K562 (cell line): ENCODE results near the gene PROP1. TPM values are rescaled to one million over a fixed set of nuclear protein-coding genes. Genes with fewer than 3 reads are reported as not detected.

Experiments used
- ATAC-seq: fragments of 200-7000 bp; cut with Tn5 transposase; 3 replicates; pipeline ENCODE4 v1.9.1; 2020; ENCODE audit warnings: moderate library complexity
- BruUV-seq: library from RNA; stranded (reverse); fragments of 400-500 nt; replicated peaks from 2 replicates; lab custom pipeline; 2021; lab: Mats Ljungman, UMichigan
- CTCF ChIA-PET: fragments of 300-600 bp; formaldehyde crosslinking; extraction: SDS; loops from one replicate; lab custom pipeline; 2021; ENCODE audit warnings: low intra/inter-chr PET ratio; lab: Yijun Ruan, JAX
- POLR2A ChIA-PET: fragments of 300-600, 350-650 bp; sonication (Branson Sonifier 250); formaldehyde crosslinking; extraction: SDS; loops from one replicate; lab custom pipeline; 2021; ENCODE audit warnings: antibody characterized with exemption, inconsistent platforms; lab: Yijun Ruan, JAX
- DNase-seq, 4 experiments: peaks; one replicate each; pipeline versions ENCODE4 v3.0.0 to v3.0.0-alpha.2; 2011 to 2018; ENCODE audit warnings: low spot score in 3 of 4, mixed read lengths in 3 of 4; ENCODE audit errors: extremely low read depth in 1 of 4
- FAIRE-seq: peaks from 2 replicates; lab custom pipeline; 2011; peaks lifted over from hg19 to GRCh38; lab: Jason Lieb, UNC
- H2AFZ ChIP-seq: 2 replicates; pipeline ENCODE4 v1.6.0; 2011; ENCODE audit warnings: low read depth, low read length, control low read depth, inconsistent platforms
- H3K27ac ChIP-seq: fragments of 200-600 bp; 3 replicates; pipeline ENCODE4 v1.8.0; 2011; ENCODE audit warnings: low read depth, mild to moderate bottlenecking, control low read depth, inconsistent platforms, low read length, moderate library complexity, mixed read lengths; ENCODE audit errors: extremely low read depth
- H3K27me3 ChIP-seq, 2 experiments: fragments of 300-600 bp in 1 of 2; 2 replicates in 1 of 2; 3 replicates in 1 of 2; pipeline versions ENCODE4 v1.6.0 to v1.8.0; 2011; ENCODE audit warnings: inconsistent platforms in 2 of 2, low read length in 2 of 2, mild to moderate bottlenecking in 1 of 2, mixed read lengths in 1 of 2, moderate library complexity in 1 of 2; ENCODE audit not compliant: control insufficient read depth in 2 of 2, insufficient read depth in 2 of 2
- H3K36me3 ChIP-seq: fragments of 300-600 bp; 3 replicates; pipeline ENCODE4 v1.8.0; 2011; ENCODE audit warnings: mild to moderate bottlenecking, low read length, inconsistent platforms; ENCODE audit not compliant: control insufficient read depth, insufficient read depth
- H3K4me1 ChIP-seq, 2 experiments: fragments of 200-600 bp in 1 of 2; replicated peaks in 1 of 2; 2 replicates in 1 of 2; 3 replicates in 1 of 2; pipeline versions ENCODE4 v1.5.1 to v1.8.0; 2011; ENCODE audit warnings: inconsistent platforms in 2 of 2, low read length in 2 of 2, mild to moderate bottlenecking in 1 of 2, mixed read lengths in 1 of 2, moderate library complexity in 1 of 2; ENCODE audit not compliant: control insufficient read depth in 2 of 2, insufficient read depth in 2 of 2
- H3K4me2 ChIP-seq: 2 replicates; pipeline ENCODE4 v1.6.1; 2011; ENCODE audit warnings: low read length, control low read depth, inconsistent platforms, mixed read lengths; ENCODE audit not compliant: insufficient read depth
- H3K4me3 ChIP-seq: fragments of 200-600 bp; sonication (generic), shearing (Covaris generic); 2 replicates; pipeline ENCODE4 v1.5.1; 2016; ENCODE audit warnings: control low read depth, inconsistent platforms
- H3K79me2 ChIP-seq: fragments of 200-600 bp; 3 replicates; pipeline ENCODE4 v1.8.0; 2011; ENCODE audit warnings: low read length, inconsistent platforms; ENCODE audit not compliant: control insufficient read depth, insufficient read depth
- H3K9ac ChIP-seq, 2 experiments: 2 replicates each; pipeline versions ENCODE4 v1.6.0 to v1.6.1; 2011; ENCODE audit warnings: low read depth in 2 of 2, low read length in 2 of 2, control low read depth in 1 of 2, inconsistent platforms in 1 of 2, mild to moderate bottlenecking in 1 of 2, mixed read lengths in 1 of 2; ENCODE audit not compliant: insufficient read depth in 1 of 2
- H3K9me1 ChIP-seq: one replicate; pipeline ENCODE4 v1.6.0; 2011; ENCODE audit warnings: inconsistent platforms, mild to moderate bottlenecking, low read length, moderate library complexity; ENCODE audit not compliant: control insufficient read depth, insufficient read depth
- H3K9me3 ChIP-seq: replicated peaks from 2 replicates; pipeline ENCODE4 v1.5.1; 2011; ENCODE audit warnings: low read depth, low read length, inconsistent platforms; ENCODE audit not compliant: control insufficient read depth, insufficient read depth
- H4K20me1 ChIP-seq: replicated peaks from 2 replicates; pipeline ENCODE4 v1.6.1; 2011; ENCODE audit warnings: low read length, inconsistent platforms, mixed read lengths; ENCODE audit not compliant: control insufficient read depth, insufficient read depth
- ATF1 ChIP-seq, 2 experiments: fragments of 450-650 bp in 1 of 2; IDR thresholded peaks; 2 replicates each; pipeline ENCODE4 v1.6.1; 2016; ENCODE audit warnings: missing compliant biosample characterization in 1 of 2, missing genetic modification characterization in 1 of 2
- CBX3 ChIP-seq, 2 experiments: IDR thresholded peaks; 1 replicate in 1 of 2; 2 replicates in 1 of 2; pipeline ENCODE4 v1.6.1; 2012; ENCODE audit warnings: inconsistent platforms in 2 of 2, low read length in 2 of 2, borderline replicate concordance in 1 of 2, control low read depth in 1 of 2
- HMG20A ChIP-seq: fragments of 450-650 bp; formaldehyde crosslinking; conservative IDR thresholded peaks from 2 replicates; pipeline ENCODE4 v1.4.0; 2020; ENCODE audit warnings: mild to moderate bottlenecking, mixed read lengths
- HOXB6 ChIP-seq: fragments of 250-450 bp; sonication (Bioruptor Pico); IDR thresholded peaks from 2 replicates; pipeline ENCODE4 v1.5.1; 2022; ENCODE audit warnings: mild to moderate bottlenecking, borderline replicate concordance
- KDM5B ChIP-seq: fragments of 200-600 bp; sonication (generic); IDR thresholded peaks from 2 replicates; pipeline ENCODE4 v1.6.1; 2012; ENCODE audit warnings: low read depth, mild to moderate bottlenecking, moderate library complexity, low read length, control low read depth, inconsistent platforms; ENCODE audit not compliant: insufficient replicate concordance
- RBM17 ChIP-seq: fragments of 200-400 bp; formaldehyde crosslinking; IDR thresholded peaks from 2 replicates; pipeline ENCODE4 v1.6.1; 2017; ENCODE audit warnings: low read depth, mild to moderate bottlenecking, low read length, borderline replicate concordance
- WGBS: fragments of 100-300 bp; shearing (Covaris generic); methylation state at CpG from one replicate; pipeline ENCODE4 v1.1.6; 2016; ENCODE audit warnings: low coverage, mixed read lengths; ENCODE audit not compliant: insufficient coverage; ENCODE audit errors: missing lambda C conversion rate; 5-methylcytosine and 5-hydroxymethylcytosine counted together
- in situ Hi-C: fragments of 300-500 bp; cut with MboI; formaldehyde crosslinking; loops from 4 replicates; pipeline ENCODE4 v1.15.0; 2018; ENCODE audit warnings: inconsistent platforms, mixed read lengths
- intact Hi-C: fragments of 100-400 bp; cut with micrococcal nuclease; formaldehyde crosslinking; loops from 2 replicates; pipeline ENCODE4 v1.14.2; 2022
- polyA plus RNA-seq, 8 experiments: library from polyadenylated mRNA; depleted of rRNA in 4 of 8; stranded (reverse) in 5 of 8; unstranded in 3 of 8; fragments of >200 nt; fragmentation: Nextera tagmentation in 2 of 8; fragmentation: Illumina TruSeq in 1 of 8; extraction: Ambion mirVana in 2 of 8; extraction: Trizol in 1 of 8; gene quantifications; 2 replicates each; pipeline versions ENCODE4 v1.2.1 to v1.2.3, GENCODE V29; 2011 to 2014; ENCODE audit warnings: inconsistent platforms in 1 of 8, missing spikeins in 1 of 8
- total RNA-seq, 7 experiments: library from RNA; depleted of rRNA in 6 of 7; stranded (reverse); fragments of >200 nt in 6 of 7; fragmentation: Illumina TruSeq in 2 of 7; extraction: Trizol in 2 of 7; gene quantifications; 2 replicates each; pipeline versions ENCODE4 v1.2.1 to v1.2.3, GENCODE V29; 2011 to 2021; ENCODE audit warnings: low replicate concordance in 1 of 7
- TF ChIP-seq, protein P1 (sequence below): fragments of 450-650 bp; conservative IDR thresholded peaks from 2 replicates; pipeline ENCODE4 v1.6.1; 2016; ENCODE audit warnings: missing genetic modification characterization, low read depth, mild to moderate bottlenecking, control low read depth, missing compliant biosample characterization
- TF ChIP-seq, protein P2 (sequence below): fragments of 450-650 bp; formaldehyde crosslinking; IDR thresholded peaks from 2 replicates; pipeline ENCODE4 v1.4.0; 2020; ENCODE audit warnings: mild to moderate bottlenecking, moderate library complexity

PROP1 gene
- total and polyA plus RNA-seq, 9 of the 15 experiments (the other 6 are each of a cell fraction or from before 2014, with no cell fraction given) = not detected

DNA sequence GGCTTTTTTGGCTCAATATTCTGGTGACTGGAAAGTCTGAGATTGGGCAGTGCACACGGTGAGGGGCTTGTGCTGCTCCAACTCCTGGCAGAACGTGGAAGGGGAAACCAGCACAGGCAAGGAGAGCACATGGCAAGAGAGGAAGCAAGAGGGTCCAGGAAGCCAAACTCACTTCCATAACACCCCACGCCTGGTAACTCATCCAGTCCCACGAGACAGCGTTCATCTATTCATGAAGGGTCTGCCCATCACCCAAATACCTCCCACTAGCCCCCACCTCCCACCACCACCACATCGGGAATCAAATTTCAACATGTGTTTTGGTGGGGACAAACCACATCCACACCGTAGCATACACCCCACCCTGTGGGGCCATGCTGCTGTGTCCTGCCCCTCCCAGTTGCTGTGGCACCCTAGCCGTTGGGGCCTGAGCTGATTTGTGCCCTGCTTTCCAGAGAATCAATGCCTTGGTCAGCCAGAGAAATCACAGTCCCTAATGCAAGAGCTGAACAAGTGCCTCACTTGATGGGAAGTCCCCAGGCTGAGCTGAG lies 27.3 kb downstream of the PROP1 start (continued):
- TF ChIP-seq, protein P1, sequence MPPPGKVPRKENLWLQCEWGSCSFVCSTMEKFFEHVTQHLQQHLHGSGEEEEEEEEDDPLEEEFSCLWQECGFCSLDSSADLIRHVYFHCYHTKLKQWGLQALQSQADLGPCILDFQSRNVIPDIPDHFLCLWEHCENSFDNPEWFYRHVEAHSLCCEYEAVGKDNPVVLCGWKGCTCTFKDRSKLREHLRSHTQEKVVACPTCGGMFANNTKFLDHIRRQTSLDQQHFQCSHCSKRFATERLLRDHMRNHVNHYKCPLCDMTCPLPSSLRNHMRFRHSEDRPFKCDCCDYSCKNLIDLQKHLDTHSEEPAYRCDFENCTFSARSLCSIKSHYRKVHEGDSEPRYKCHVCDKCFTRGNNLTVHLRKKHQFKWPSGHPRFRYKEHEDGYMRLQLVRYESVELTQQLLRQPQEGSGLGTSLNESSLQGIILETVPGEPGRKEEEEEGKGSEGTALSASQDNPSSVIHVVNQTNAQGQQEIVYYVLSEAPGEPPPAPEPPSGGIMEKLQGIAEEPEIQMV = no peak
- TF ChIP-seq, protein P2, sequence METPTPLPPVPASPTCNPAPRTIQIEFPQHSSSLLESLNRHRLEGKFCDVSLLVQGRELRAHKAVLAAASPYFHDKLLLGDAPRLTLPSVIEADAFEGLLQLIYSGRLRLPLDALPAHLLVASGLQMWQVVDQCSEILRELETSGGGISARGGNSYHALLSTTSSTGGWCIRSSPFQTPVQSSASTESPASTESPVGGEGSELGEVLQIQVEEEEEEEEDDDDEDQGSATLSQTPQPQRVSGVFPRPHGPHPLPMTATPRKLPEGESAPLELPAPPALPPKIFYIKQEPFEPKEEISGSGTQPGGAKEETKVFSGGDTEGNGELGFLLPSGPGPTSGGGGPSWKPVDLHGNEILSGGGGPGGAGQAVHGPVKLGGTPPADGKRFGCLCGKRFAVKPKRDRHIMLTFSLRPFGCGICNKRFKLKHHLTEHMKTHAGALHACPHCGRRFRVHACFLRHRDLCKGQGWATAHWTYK (CRISPR knock-in tag) = no peak
- TF ChIP-seq HOXB6 (CRISPR knock-in tag) = no peak

DNA sequence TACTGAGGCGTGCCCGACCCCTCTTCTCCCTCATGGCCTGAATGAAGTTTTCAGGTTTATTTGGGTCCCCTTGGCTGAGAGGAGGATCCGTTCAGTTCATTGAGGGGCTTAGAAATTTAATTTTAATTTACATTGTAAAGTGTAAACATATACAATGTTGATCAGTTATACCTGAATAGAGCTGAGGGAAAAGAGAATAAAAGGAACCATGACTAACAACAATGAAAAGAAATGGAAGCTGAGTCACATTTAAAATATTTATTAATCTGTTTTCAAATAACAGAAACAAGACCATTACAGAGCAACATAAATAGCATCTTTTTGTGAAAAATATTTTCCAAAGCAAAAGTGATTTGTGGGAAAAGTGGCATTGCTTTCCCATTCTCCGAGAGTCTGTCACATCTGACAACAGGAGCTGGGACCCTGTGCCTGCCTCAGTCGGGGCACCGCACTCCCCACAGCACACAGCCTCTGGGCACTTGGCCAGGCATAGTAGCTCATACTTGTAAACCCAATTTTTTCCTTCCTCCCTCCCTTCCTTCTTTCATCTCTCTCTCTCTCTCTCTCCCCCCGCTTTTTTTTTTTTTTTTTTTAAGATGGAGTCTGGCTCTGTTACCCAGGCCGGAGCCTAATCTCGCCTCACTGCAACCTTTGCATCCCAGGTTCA lies 28.7 kb downstream of the PROP1 start:
- ChIA-PET POLR2A (no interaction called here), CTCF (no interaction called here)
- intact Hi-C loops (no loop called here), in situ Hi-C loops (no loop called here)
- Histone ChIP-seq H3K9me1 (no peaks in the 10 kb centered on the region), H3K9ac (no peak overlapping the region), H3K36me3 (no peaks in the 10 kb centered on the region), H3K4me1 (peaks cover 0 to 5% of the 10 kb centered on the region in 2 experiments; a peak in 2 of 5 replicates), H2AFZ (no peak overlapping the region), H3K9me3 (no peaks in the 10 kb centered on the region), H3K4me2 (no peak overlapping the region), H3K27ac (no peak overlapping the region), H4K20me1 (no peaks in the 10 kb centered on the region)
- no TSS peak for BruUV-seq
- TF ChIP-seq ATF1 (CRISPR knock-in tag; IDR thresholded peaks at IDR 0.05) (no peak), ATF1 (tag; IDR thresholded peaks at IDR 0.05) (no peak), KDM5B (no peak), RBM17 (no peak), HMG20A (no peak), CBX3 (IDR thresholded peaks at IDR 0.05; ENCODE audit: borderline replicate concordance in 1 of 2, low read length in 2 of 2) (no peak)
- TF ChIP-seq, all 486 proteins: peak for 0
- FAIRE-seq (no peak), ATAC-seq (no peak), DNase-seq (no peak)
- H3K79me2 ChIP-seq = no peaks in the 10 kb centered on the region
- peaks cover 46 to 57% of the 10 kb centered on the region in 2 experiments for H3K27me3 ChIP-seq
- H3K4me3 ChIP-seq = no peak overlapping the region
- WGBS = 6% methylated on average over 6 of the region's 9 CpGs
